NCI-H774 (cell line): Measurements from ENCODE around the gene NDRG4.

ENCODE experiments used
- DNase-seq: peaks from one replicate; lab custom pipeline; 2025; lab: John Stamatoyannopoulos, UW

Gene NDRG4

GRCh38 chr16:58499615-58500351 lies at the start of gene NDRG4:
Gene NDRG4 (plus strand): TSS chr16:58500143. CDS start chr16:58500249, 106 bp downstream.
- peak; percentile 81 for DNase-seq

- DNase-seq = no peak
Measured at GRCh38 chr16:58450590-58450989, 49.4 kb upstream of the NDRG4 start.

GRCh38 chr16:58451265-58451689 lies 48.7 kb upstream of the NDRG4 start:
- DNase-seq = no peak

- DNase-seq = no peak
Measured at GRCh38 chr16:58451945-58452401, 48.0 kb upstream of the NDRG4 start.

- no peak for DNase-seq
Measured at GRCh38 chr16:58452640-58453039, 47.3 kb upstream of the NDRG4 start.

- no peak for DNase-seq
Measured at GRCh38 chr16:58454178-58454577, 45.8 kb upstream of the NDRG4 start.

GRCh38 chr16:58454856-58455255 lies 45.1 kb upstream of the NDRG4 start:
- no peak for DNase-seq

- DNase-seq = no peak
Measured at GRCh38 chr16:58455750-58456149, 44.2 kb upstream of the NDRG4 start.

GRCh38 chr16:58456193-58456592 lies 43.8 kb upstream of the NDRG4 start:
- no peak for DNase-seq

GRCh38 chr16:58458606-58459343 lies 41.2 kb upstream of the NDRG4 start:
- DNase-seq = no peak

GRCh38 chr16:58459344-58460218 lies 40.4 kb upstream of the NDRG4 start:
- DNase-seq = no peak

GRCh38 chr16:58460219-58460610 lies 39.7 kb upstream of the NDRG4 start:
- DNase-seq = no peak

GRCh38 chr16:58461056-58461455 lies 38.9 kb upstream of the NDRG4 start:
- no peak for DNase-seq

- DNase-seq = no peak
Measured at GRCh38 chr16:58461640-58462039, 38.3 kb upstream of the NDRG4 start.

GRCh38 chr16:58462089-58462488 lies 37.9 kb upstream of the NDRG4 start:
- DNase-seq = no peak

- no peak for DNase-seq
Measured at GRCh38 chr16:58462499-58462996, 37.4 kb upstream of the NDRG4 start.

- no peak for DNase-seq
Measured at GRCh38 chr16:58462997-58463941, 36.7 kb upstream of the NDRG4 start.

- DNase-seq = no peak
Measured at GRCh38 chr16:58464047-58464915, 35.7 kb upstream of the NDRG4 start.

GRCh38 chr16:58464916-58465731 lies 34.8 kb upstream of the NDRG4 start:
- no peak for DNase-seq
